H9 (cell line): ENCODE results near the gene ALPG. TPM values are rescaled to one million over a fixed set of nuclear protein-coding genes. Genes with fewer than 3 reads are reported as not detected.
"Not testable (repeated sequence)": the region's sequence is repeated elsewhere in the genome, so short reads cannot be mapped to it uniquely, and the experiment has no call there.

Experiments used
- DNase-seq: peaks from one replicate; pipeline ENCODE4 v3.0.0-alpha.2; 2017
- H2AFZ ChIP-seq: one replicate; pipeline ENCODE4 v1.6.1; 2013; ENCODE audit warnings: mild to moderate bottlenecking, low read length, control low read depth, moderate library complexity
- H2AK5ac ChIP-seq: 2 replicates; pipeline ENCODE4 v1.6.1; 2013; ENCODE audit warnings: low read length, control low read depth, mixed read lengths; ENCODE audit not compliant: insufficient read length
- H2BK120ac ChIP-seq: one replicate; pipeline ENCODE4 v1.6.1; 2013; ENCODE audit warnings: low read depth, mild to moderate bottlenecking, low read length, control low read depth, inconsistent platforms; ENCODE audit not compliant: poor library complexity, severe bottlenecking
- H2BK12ac ChIP-seq: 2 replicates; pipeline ENCODE4 v1.6.1; 2013; ENCODE audit warnings: low read length, control low read depth, mixed read lengths, low read depth; ENCODE audit not compliant: insufficient read length
- H2BK15ac ChIP-seq: 2 replicates; pipeline ENCODE4 v1.6.1; 2013; ENCODE audit warnings: low read depth, low read length, control low read depth
- H2BK20ac ChIP-seq: one replicate; pipeline ENCODE4 v1.6.1; 2013; ENCODE audit warnings: low read depth, mild to moderate bottlenecking, low read length, control low read depth, inconsistent platforms; ENCODE audit not compliant: poor library complexity, severe bottlenecking
- H2BK5ac ChIP-seq: 2 replicates; pipeline ENCODE4 v1.6.1; 2013; ENCODE audit warnings: low read length, control low read depth, mixed read lengths; ENCODE audit not compliant: insufficient read length
- H3K14ac ChIP-seq: 2 replicates; pipeline ENCODE4 v1.6.1; 2013; ENCODE audit warnings: low read length, control low read depth; ENCODE audit not compliant: insufficient read depth
- H3K18ac ChIP-seq: 2 replicates; pipeline ENCODE4 v1.6.1; 2013; ENCODE audit warnings: low read depth, mild to moderate bottlenecking, mixed read lengths, low read length, control low read depth; ENCODE audit not compliant: insufficient read length
- H3K23ac ChIP-seq: 2 replicates; pipeline ENCODE4 v1.6.1; 2013; ENCODE audit warnings: low read length, control low read depth, mixed read lengths, low read depth; ENCODE audit not compliant: insufficient read length
- H3K23me2 ChIP-seq: 2 replicates; pipeline ENCODE4 v1.6.1; 2013; ENCODE audit warnings: low read depth, mild to moderate bottlenecking, mixed read lengths, low read length, control low read depth; ENCODE audit not compliant: insufficient read length, poor library complexity, severe bottlenecking
- H3K27ac ChIP-seq: 2 replicates; pipeline ENCODE4 v1.5.1; 2013; ENCODE audit warnings: low read length, control low read depth, mixed read lengths, low read depth; ENCODE audit not compliant: insufficient read length
- H3K27me3 ChIP-seq: 2 replicates; pipeline ENCODE4 v1.6.1; 2013; ENCODE audit warnings: low read length, control low read depth, inconsistent platforms; ENCODE audit not compliant: insufficient read depth
- H3K4ac ChIP-seq: 2 replicates; pipeline ENCODE4 v1.6.1; 2013; ENCODE audit warnings: low read depth, mild to moderate bottlenecking, control low read depth, inconsistent platforms, low read length, moderate library complexity
- H3K4me1 ChIP-seq: 2 replicates; pipeline ENCODE4 v1.6.1; 2013; ENCODE audit warnings: low read length, control low read depth, inconsistent platforms; ENCODE audit not compliant: insufficient read depth
- H3K4me2 ChIP-seq: 2 replicates; pipeline ENCODE4 v1.6.1; 2013; ENCODE audit warnings: low read length, control low read depth, mixed read lengths; ENCODE audit not compliant: insufficient read length, insufficient read depth
- H3K56ac ChIP-seq: 2 replicates; pipeline ENCODE4 v1.6.1; 2013; ENCODE audit warnings: low read depth, mild to moderate bottlenecking, mixed read lengths, low read length, control low read depth; ENCODE audit not compliant: insufficient read length
- H3K79me1 ChIP-seq: 2 replicates; pipeline ENCODE4 v1.6.1; 2013; ENCODE audit warnings: low read depth, mild to moderate bottlenecking, moderate library complexity, low read length, control low read depth, inconsistent platforms; ENCODE audit not compliant: insufficient read depth, poor library complexity, severe bottlenecking
- H3K79me2 ChIP-seq: 2 replicates; pipeline ENCODE4 v1.6.1; 2013; ENCODE audit warnings: low read length, control low read depth, inconsistent platforms; ENCODE audit not compliant: insufficient read depth
- H3K9ac ChIP-seq: 2 replicates; pipeline ENCODE4 v1.6.1; 2013; ENCODE audit warnings: low read length, control low read depth, mixed read lengths; ENCODE audit not compliant: insufficient read length; ENCODE audit errors: extremely low read depth
- H3K9me3 ChIP-seq: one replicate; pipeline ENCODE4 v1.6.1; 2013; ENCODE audit warnings: low read depth, low read length, inconsistent platforms; ENCODE audit not compliant: control insufficient read depth
- H3T11ph ChIP-seq: one replicate; pipeline ENCODE4 v1.6.1; 2013; ENCODE audit warnings: mild to moderate bottlenecking, low read length, control low read depth, inconsistent platforms
- H4K20me1 ChIP-seq: one replicate; pipeline ENCODE4 v1.6.1; 2013; ENCODE audit not compliant: control insufficient read depth, insufficient read length, insufficient read depth
- H4K5ac ChIP-seq: 2 replicates; pipeline ENCODE4 v1.6.1; 2013; ENCODE audit warnings: low read depth, mild to moderate bottlenecking, mixed read lengths, low read length, control low read depth; ENCODE audit not compliant: insufficient read length
- H4K8ac ChIP-seq: replicated peaks from 2 replicates; pipeline ENCODE4 v1.6.1; 2013; ENCODE audit warnings: low read length, control low read depth, mixed read lengths, low read depth; ENCODE audit not compliant: insufficient read length
- H4K91ac ChIP-seq: 2 replicates; pipeline ENCODE4 v1.6.1; 2013; ENCODE audit warnings: low read depth, mild to moderate bottlenecking, moderate library complexity, mixed read lengths, low read length, control low read depth; ENCODE audit not compliant: insufficient read length
- H3K27ac Mint-ChIP-seq, 3 experiments: 2 replicates in 2 of 3; 3 replicates in 1 of 3; pipeline ENCODE4 v1.8.0; 2020 to 2021; ENCODE audit warnings: mixed read lengths in 3 of 3, mild to moderate bottlenecking in 1 of 3, moderate library complexity in 1 of 3
- H3K27me3 Mint-ChIP-seq: 2 replicates; pipeline ENCODE4 v1.8.0; 2021; ENCODE audit warnings: low read depth, mild to moderate bottlenecking, moderate library complexity, mixed read lengths
- H3K36me3 Mint-ChIP-seq, 3 experiments: 2 replicates in 2 of 3; 3 replicates in 1 of 3; pipeline ENCODE4 v1.8.0; 2020 to 2021; ENCODE audit warnings: low read depth in 3 of 3, mixed read lengths in 3 of 3; ENCODE audit not compliant: insufficient read depth in 1 of 3
- H3K4me1 Mint-ChIP-seq, 2 experiments: 2 replicates each; pipeline ENCODE4 v1.8.0; 2020; ENCODE audit warnings: mixed read lengths in 2 of 2
- H3K4me3 Mint-ChIP-seq, 2 experiments: 2 replicates in 1 of 2; 3 replicates in 1 of 2; pipeline ENCODE4 v1.8.0; 2020 to 2021; ENCODE audit warnings: mild to moderate bottlenecking in 2 of 2, mixed read lengths in 2 of 2, moderate library complexity in 1 of 2
- H3K9me3 Mint-ChIP-seq, 2 experiments: 2 replicates in 1 of 2; 3 replicates in 1 of 2; pipeline ENCODE4 v1.8.0; 2020; ENCODE audit warnings: mild to moderate bottlenecking in 2 of 2, mixed read lengths in 2 of 2, moderate library complexity in 1 of 2
- CTCF ChIP-seq: fragments of 200-600 bp; sonication (generic); conservative IDR thresholded peaks from 3 replicates; pipeline ENCODE4 v1.8.0; 2021; ENCODE audit warnings: antibody characterized with exemption, mild to moderate bottlenecking
- WGBS: extraction: QIAGEN DNeasy Blood & Tissue Kit; methylation state at CpG from one replicate; pipeline ENCODE4 v1.1.7; 2013; ENCODE audit warnings: missing lambda C conversion rate, low lambda C conversion rate, mixed read lengths; ENCODE audit not compliant: insufficient read length; ENCODE audit errors: extremely low coverage; 5-methylcytosine and 5-hydroxymethylcytosine counted together
- total RNA-seq: library from RNA; stranded (reverse); gene quantifications from 2 replicates; pipeline ENCODE4 v1.2.1, GENCODE V29; 2021

Gene ALPG
- total RNA-seq, 1 experiment from 2014 or later: 1.3 TPM

- H4K8ac ChIP-seq: no peak overlapping the region
- DNase-seq: peak; percentile 90
- Mint-ChIP-seq H3K4me3 (no peak overlapping the region), H3K36me3 (no peaks in the 10 kb centered on the region; a peak in 1 of 7 replicates), H3K9me3 (no peaks in the 10 kb centered on the region), H3K4me1 (peaks cover 10 to 22% of the 10 kb centered on the region in 2 experiments), H3K27ac (no peak overlapping the region), H3K27me3 (no peaks in the 10 kb centered on the region; the same call in none of the 2 replicates)
- no peak overlapping the region for H3K27ac ChIP-seq
- H3K56ac ChIP-seq: no peak overlapping the region
- no peak overlapping the region for H3K14ac ChIP-seq
- H3K23me2 ChIP-seq: no peaks in the 10 kb centered on the region
- no CpG with 5 or more reads among the region's 16 CpGs for WGBS
- no peak overlapping the region for H3K4me2 ChIP-seq
- H3K79me1 ChIP-seq: no peaks in the 10 kb centered on the region
- H4K20me1 ChIP-seq: no peaks in the 10 kb centered on the region
- H3K4me1 ChIP-seq: no peaks in the 10 kb centered on the region
- H2BK12ac ChIP-seq: no peak overlapping the region
- H3K4ac ChIP-seq: no peak overlapping the region
- no peaks in the 10 kb centered on the region; the same call in 1 of the 2 replicates for H3K27me3 ChIP-seq
- H2BK5ac ChIP-seq: no peak overlapping the region
- no peak overlapping the region for H2AK5ac ChIP-seq
- H3K9me3 ChIP-seq: no peaks in the 10 kb centered on the region
- no peak overlapping the region for H2BK20ac ChIP-seq
- no peak overlapping the region for H2BK120ac ChIP-seq
- no peak overlapping the region for H4K91ac ChIP-seq
- H3K79me2 ChIP-seq: no peaks in the 10 kb centered on the region
- H3K23ac ChIP-seq: no peak overlapping the region
- no peak overlapping the region for H2AFZ ChIP-seq
- H3K9ac ChIP-seq: no peak overlapping the region
- no peak overlapping the region for H3T11ph ChIP-seq
- TF ChIP-seq CTCF: peak; percentile 77
- no peak overlapping the region for H4K5ac ChIP-seq
- no peak overlapping the region for H2BK15ac ChIP-seq
- H3K18ac ChIP-seq: no peak overlapping the region
Measured at GRCh38 chr2:232432598-232433184, 26.0 kb downstream of the ALPG start.

DNA sequence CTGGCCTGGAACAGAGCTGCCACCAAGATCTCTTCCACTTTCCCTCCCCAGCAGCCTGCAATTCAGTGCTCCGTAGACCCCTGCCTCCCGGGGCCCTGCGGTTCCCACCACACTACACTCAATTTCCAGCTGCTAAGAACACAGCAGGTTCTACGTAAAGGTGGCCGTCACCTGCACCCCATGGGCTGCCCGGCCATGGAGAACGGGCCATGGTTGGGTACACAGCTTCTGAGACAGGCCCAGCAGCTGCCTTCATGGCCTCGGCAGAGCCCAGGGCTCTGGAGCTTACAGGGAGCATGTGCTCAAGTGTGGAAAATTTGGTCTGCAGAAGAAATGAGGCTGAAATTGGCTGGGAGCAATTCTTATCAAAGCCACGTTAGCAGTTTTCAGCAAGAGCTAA, 27.0 kb downstream of the ALPG start:
- H3K56ac ChIP-seq, H3K9ac ChIP-seq, H3K18ac ChIP-seq, H3K27me3 Mint-ChIP-seq, H2BK120ac ChIP-seq, H2AFZ ChIP-seq, H4K91ac ChIP-seq, H2BK15ac ChIP-seq, H3K4me1 ChIP-seq, H3K23me2 ChIP-seq, H3K27me3 ChIP-seq, H2BK20ac ChIP-seq, H3K4ac ChIP-seq, H3K36me3 Mint-ChIP-seq, H2BK5ac ChIP-seq, H3K79me1 ChIP-seq, H3K9me3 ChIP-seq, H4K5ac ChIP-seq, H3T11ph ChIP-seq, DNase-seq, H3K79me2 ChIP-seq, H3K27ac ChIP-seq, H2AK5ac ChIP-seq, H2BK12ac ChIP-seq, H3K4me3 Mint-ChIP-seq, H3K14ac ChIP-seq, H3K4me2 ChIP-seq, H3K9me3 Mint-ChIP-seq, H3K23ac ChIP-seq, H3K27ac Mint-ChIP-seq, H4K20me1 ChIP-seq, H4K8ac ChIP-seq: not testable (repeated sequence)
- peaks cover 14 to 24% of the 10 kb centered on the region in 2 experiments for H3K4me1 Mint-ChIP-seq
- WGBS: no CpG with 5 or more reads among the region's 9 CpGs
